OCI-LY7 (cell line): ENCODE measurements around the gene AKT3. TPM values are rescaled to one million over a fixed set of nuclear protein-coding genes. Genes with fewer than 3 reads are reported as not detected.

Experiments used
- BruUV-seq: library from RNA; stranded (reverse); fragments of 400-500 nt; replicated peaks from 2 replicates; lab custom pipeline; 2021; lab: Mats Ljungman, UMichigan
- CTCF ChIA-PET: fragments of 300-600 bp; sonication (Branson Sonifier 250); formaldehyde crosslinking; loops from one replicate; lab custom pipeline; 2022; ENCODE audit warnings: antibody characterized with exemption; ENCODE audit not compliant: unreplicated experiment; lab: Charles Lee
- POLR2A ChIA-PET: fragments of 300-600 bp; sonication (Branson Sonifier 250); formaldehyde crosslinking; loops from one replicate; lab custom pipeline; 2022; ENCODE audit warnings: antibody characterized with exemption; lab: Charles Lee
- DNase-seq: peaks from one replicate; pipeline ENCODE4 v3.0.0-alpha.2; 2015; ENCODE audit warnings: low spot score
- H2AFZ ChIP-seq: fragments of 200-600 bp; sonication (generic), shearing (Covaris generic); 2 replicates; pipeline ENCODE4 v1.6.1; 2014; ENCODE audit warnings: mild to moderate bottlenecking, antibody characterized with exemption, low read length, moderate library complexity
- H3K27ac ChIP-seq: fragments of 200-600 bp; sonication (generic); 2 replicates; pipeline ENCODE4 v1.5.1; 2014; ENCODE audit warnings: mixed run types, low read depth, mild to moderate bottlenecking, moderate library complexity, low read length, inconsistent platforms; ENCODE audit not compliant: poor library complexity, severe bottlenecking
- H3K36me3 ChIP-seq: fragments of 200-600 bp; sonication (generic); 2 replicates; pipeline ENCODE4 v1.6.1; 2014; ENCODE audit warnings: mild to moderate bottlenecking, antibody characterized with exemption, low read length, moderate library complexity, mixed read lengths; ENCODE audit not compliant: insufficient read depth
- H3K4me1 ChIP-seq: fragments of 200-600 bp; sonication (generic); 2 replicates; pipeline ENCODE4 v1.5.1; 2014; ENCODE audit warnings: mild to moderate bottlenecking, low read length; ENCODE audit not compliant: insufficient read depth, poor library complexity, severe bottlenecking
- H3K4me2 ChIP-seq: fragments of 200-600 bp; sonication (generic); 2 replicates; pipeline ENCODE4 v1.6.1; 2014; ENCODE audit warnings: mild to moderate bottlenecking, low read length
- H3K4me3 ChIP-seq: fragments of 200-600 bp; sonication (generic); 2 replicates; pipeline ENCODE4 v1.5.1; 2014; ENCODE audit warnings: mild to moderate bottlenecking, low read depth, low read length; ENCODE audit not compliant: poor library complexity, severe bottlenecking
- H3K79me2 ChIP-seq: fragments of 200-600 bp; sonication (generic); 2 replicates; pipeline ENCODE4 v1.6.1; 2016; ENCODE audit warnings: low read depth, mild to moderate bottlenecking, low read length, moderate library complexity, mixed read lengths; ENCODE audit not compliant: insufficient read depth
- H3K9me2 ChIP-seq: fragments of 200-600 bp; sonication (generic); 2 replicates; pipeline ENCODE4 v1.6.1; 2016; ENCODE audit warnings: mild to moderate bottlenecking, low read length, mixed read lengths; ENCODE audit not compliant: insufficient read depth
- H3K9me3 ChIP-seq: fragments of 200-600 bp; sonication (generic); 2 replicates; pipeline ENCODE4 v1.6.1; 2014; ENCODE audit warnings: mild to moderate bottlenecking, mixed run types, low read length, mixed read lengths
- H4K20me1 ChIP-seq: fragments of 200-600 bp; sonication (generic); 2 replicates; pipeline ENCODE4 v1.6.1; 2014; ENCODE audit warnings: mild to moderate bottlenecking, antibody characterized with exemption, low read length, moderate library complexity, mixed read lengths; ENCODE audit not compliant: insufficient read depth
- CTCF ChIP-seq: fragments of 200-600 bp; sonication (generic); conservative IDR thresholded peaks from 2 replicates; pipeline ENCODE4 v1.5.1; 2014; ENCODE audit warnings: mild to moderate bottlenecking, antibody characterized with exemption, low read length, moderate library complexity, mixed read lengths
- EZH2phosphoT487 ChIP-seq: fragments of 200-600 bp; sonication (generic); IDR thresholded peaks from 2 replicates; pipeline ENCODE4 v1.6.1; 2018; ENCODE audit warnings: low read depth, borderline replicate concordance, mild to moderate bottlenecking, mixed run types, antibody characterized with exemption, low read length, moderate library complexity, mixed read lengths
- intact Hi-C: fragments of 100-400 bp; cut with micrococcal nuclease; formaldehyde crosslinking; loops from one replicate; pipeline ENCODE4 v1.10.0; 2022; ENCODE audit not compliant: unreplicated experiment
- total RNA-seq, 2 experiments: library from RNA; depleted of rRNA in 1 of 2; stranded (reverse); fragments of >200 nt in 1 of 2; shearing (Covaris generic) in 1 of 2; gene quantifications; 2 replicates each; pipeline ENCODE4 v1.2.3, GENCODE V29; 2014 to 2022

The AKT3 gene
- total RNA-seq, 2 experiments from 2014 or later = 0.29 TPM; not detected in 1

DNA sequence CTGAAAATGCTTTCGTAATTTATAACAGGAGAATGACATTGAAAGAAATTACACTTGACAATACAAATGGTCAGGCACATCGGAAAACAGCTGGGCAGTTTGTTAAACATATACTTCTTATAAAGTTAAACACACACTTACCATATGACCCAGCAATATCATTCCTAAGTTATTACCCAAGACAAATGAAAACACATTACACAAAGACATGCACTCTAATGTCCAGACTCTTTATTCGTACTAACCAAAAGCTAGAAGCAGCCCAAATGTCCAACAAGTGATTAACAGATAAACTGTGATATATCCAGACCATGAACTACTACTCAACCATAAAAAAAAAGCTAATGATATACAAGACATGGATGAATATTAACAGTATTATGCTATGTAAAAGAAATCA is 8.5 kb downstream of the AKT3 start:
- BruUV-seq = no TSS peak
- intact Hi-C loops = no loop called here
- POLR2A ChIA-PET = interaction anchor here (1.0 kb wide), 1 partner anchor 32 kb away, joined by 3 read pairs; no protein-coding TSS in a partner anchor
- CTCF ChIA-PET = no interaction called here
- H3K9me2 ChIP-seq = no peaks in the 10 kb centered on the region
- no peaks in the 10 kb centered on the region for H3K9me3 ChIP-seq
- H3K4me3 ChIP-seq = no peak overlapping the region
- no peak for TF ChIP-seq EZH2phosphoT487
- no peak for TF ChIP-seq CTCF
- H2AFZ ChIP-seq = no peak overlapping the region
- H3K79me2 ChIP-seq = no peaks in the 10 kb centered on the region
- H3K4me1 ChIP-seq = no peaks in the 10 kb centered on the region
- DNase-seq = no peak
- H3K36me3 ChIP-seq = no peaks in the 10 kb centered on the region
- no peak overlapping the region for H3K27ac ChIP-seq
- H4K20me1 ChIP-seq = no peaks in the 10 kb centered on the region
- H3K4me2 ChIP-seq = no peak overlapping the region

- intact Hi-C loops = no loop called here
- Histone ChIP-seq H3K36me3 (no peaks in the 10 kb centered on the region), H3K9me2 (no peaks in the 10 kb centered on the region), H3K4me2 (no peak overlapping the region), H3K27ac (no peak overlapping the region), H2AFZ (no peak overlapping the region), H3K4me1 (no peaks in the 10 kb centered on the region), H3K9me3 (no peaks in the 10 kb centered on the region), H3K4me3 (no peak overlapping the region), H4K20me1 (no peaks in the 10 kb centered on the region), H3K79me2 (no peaks in the 10 kb centered on the region)
- BruUV-seq = no TSS peak
- POLR2A ChIA-PET = interaction anchor here (0.8 kb wide), 1 partner anchor 17 kb away, joined by 3 read pairs; no protein-coding TSS in a partner anchor
- TF ChIP-seq EZH2phosphoT487 (no peak), CTCF (no peak)
- no peak for DNase-seq
- CTCF ChIA-PET = no interaction called here
Observed at GRCh38 chr1:243837907-243838535, 12.0 kb downstream of the AKT3 start.

GRCh38 chr1:243834130-243834529 is 15.9 kb downstream of the AKT3 start:
- ChIA-PET CTCF (no interaction called here), POLR2A (interaction anchor here (0.6 kb wide), 1 partner anchor 19 kb away, joined by 3 read pairs; no protein-coding TSS in a partner anchor)
- H3K9me2 ChIP-seq = no peaks in the 10 kb centered on the region
- H3K36me3 ChIP-seq = no peaks in the 10 kb centered on the region
- H3K79me2 ChIP-seq = no peaks in the 10 kb centered on the region
- no peak overlapping the region for H2AFZ ChIP-seq
- no peak for DNase-seq
- H3K4me3 ChIP-seq = no peak overlapping the region
- no peaks in the 10 kb centered on the region for H4K20me1 ChIP-seq
- no peak overlapping the region for H3K27ac ChIP-seq
- TF ChIP-seq CTCF (no peak), EZH2phosphoT487 (no peak)
- intact Hi-C loops = no loop called here
- H3K4me2 ChIP-seq = no peak overlapping the region
- H3K4me1 ChIP-seq = no peaks in the 10 kb centered on the region
- BruUV-seq = no TSS peak
- H3K9me3 ChIP-seq = no peaks in the 10 kb centered on the region
